ENCODE results near the gene PKNOX2. TPM values are rescaled to one million over a fixed set of nuclear protein-coding genes. Genes with fewer than 3 reads are reported as not detected.

Gene PKNOX2
- polyA plus RNA-seq, 2 of the 4 experiments (the other 2 are of a cell fraction), result not detected

GRCh38 chr11:125257190-125257579 is 92.6 kb downstream of the PKNOX2 start:
- H3K4me3 ChIP-seq, result no peak overlapping the region
- H3K4me1 ChIP-seq, result no peaks in the 10 kb centered on the region
- peak in 1 of 2 experiments; percentile 77; a peak in 3 of 6 replicates for ATAC-seq
- CTCF ChIA-PET, result no interaction called here
- TF ChIP-seq NPAS2 (CRISPR knock-in tag; IDR thresholded peaks at IDR 0.05; ENCODE audit: borderline replicate concordance), result no peak
- TF ChIP-seq HDAC2 (IDR thresholded peaks at IDR 0.05), result no peak
- TF ChIP-seq CBX2 (IDR thresholded peaks at IDR 0.05; ENCODE audit: borderline replicate concordance, low read depth), result no peak
- TF ChIP-seq FOXS1 (CRISPR knock-in tag; IDR thresholded peaks at IDR 0.05), result no peak
- no peak for TF ChIP-seq SREBF2 (IDR thresholded peaks at IDR 0.05)
- no peak for TF ChIP-seq CHD2 (IDR thresholded peaks at IDR 0.05; ENCODE audit: low read length, partially characterized antibody)
- peak; percentile 2 to 13 for DNase-seq (ENCODE audit: low read depth in 1 of 2, low spot score in 1 of 2)
- no peak overlapping the region for H3K27ac ChIP-seq
- WGBS (ENCODE audit: missing lambda C conversion rate), result 53% methylated on average over 7 of the region's 7 CpGs
- POLR2A ChIA-PET, result no interaction called here
- H3K4me2 ChIP-seq, result no peak overlapping the region
- FAIRE-seq, result no peak
- no peaks in the 10 kb centered on the region for H3K9me3 ChIP-seq

- POLR2A ChIA-PET, result no interaction called here
- DNase-seq (ENCODE audit: low read depth in 1 of 2, low spot score in 1 of 2) (no peak), FAIRE-seq (no peak), ATAC-seq (no peak)
- WGBS (ENCODE audit: missing lambda C conversion rate), result 67% methylated on average over 3 of the region's 4 CpGs
- H3K9me3 ChIP-seq, result no peaks in the 10 kb centered on the region
- no peaks in the 10 kb centered on the region for H3K4me1 ChIP-seq
- TF ChIP-seq CBX8 (IDR thresholded peaks at IDR 0.05), result no peak
- no peak for TF ChIP-seq HOXB13 (CRISPR knock-in tag; IDR thresholded peaks at IDR 0.05; ENCODE audit: low read depth)
- no peak for TF ChIP-seq MAZ (IDR thresholded peaks at IDR 0.05; ENCODE audit: borderline replicate concordance, low read depth, low read length)
- H3K27ac ChIP-seq, result no peak overlapping the region
- CTCF ChIA-PET, result no interaction called here
- H3K4me2 ChIP-seq, result no peak overlapping the region
- no peak overlapping the region for H3K4me3 ChIP-seq
Observed at GRCh38 chr11:125257751-125258150, 93.2 kb downstream of the PKNOX2 start.

GRCh38 chr11:125258291-125259032 is 93.9 kb downstream of the PKNOX2 start:
- H3K9me3 ChIP-seq, result no peaks in the 10 kb centered on the region
- H3K4me3 ChIP-seq, result no peak overlapping the region
- 57% methylated on average over 7 of the region's 8 CpGs for WGBS (ENCODE audit: missing lambda C conversion rate)
- H3K4me2 ChIP-seq, result no peak overlapping the region
- ChIA-PET POLR2A (no interaction called here), CTCF (interaction anchor here (1.6 kb wide), 1 partner anchor 72 kb away, joined by 3 read pairs; no protein-coding TSS in a partner anchor)
- FAIRE-seq, result no peak
- TF ChIP-seq JUNB (IDR thresholded peaks at IDR 0.05) (no peak), NFE2L2 (conservative IDR thresholded peaks at IDR 0.05; ENCODE audit: low read length) (no peak), POLR2A (IDR thresholded peaks at IDR 0.05; ENCODE audit: low read length) (no peak), E2F6 (IDR thresholded peaks at IDR 0.05; ENCODE audit: borderline replicate concordance, low read depth) (no peak), PBX3 (IDR thresholded peaks at IDR 0.05) (no peak), CBX8 (IDR thresholded peaks at IDR 0.05) (no peak), ATOH8 (CRISPR knock-in tag; IDR thresholded peaks at IDR 0.05; ENCODE audit: low read depth) (no peak), CHD2 (IDR thresholded peaks at IDR 0.05; ENCODE audit: low read length, partially characterized antibody) (no peak), POLR2AphosphoS2 (conservative IDR thresholded peaks at IDR 0.05; ENCODE audit: low read length) (no peak), RCOR1 (IDR thresholded peaks at IDR 0.05; ENCODE audit: low read depth, low read length) (no peak), BHLHE40 (IDR thresholded peaks at IDR 0.05; ENCODE audit: low read depth, low read length) (no peak), REST (IDR thresholded peaks at IDR 0.05) (no peak), EP300 (IDR thresholded peaks at IDR 0.05) (no peak), MAZ (IDR thresholded peaks at IDR 0.05; ENCODE audit: borderline replicate concordance, low read depth, low read length) (no peak), EHMT2 (IDR thresholded peaks at IDR 0.05; ENCODE audit: low read depth) (no peak)
- no peak for DNase-seq (ENCODE audit: low read depth in 1 of 2, low spot score in 1 of 2)
- ATAC-seq, result no peak
- no peaks in the 10 kb centered on the region for H3K4me1 ChIP-seq
- H3K27ac ChIP-seq, result no peak overlapping the region

All from A549 (cell line).